B cell (primary cell): ENCODE data around the gene COLGALT1. TPM values are rescaled to one million over a fixed set of nuclear protein-coding genes. Genes with fewer than 3 reads are reported as not detected.
"Not testable (repeated sequence)": the region's sequence is repeated elsewhere in the genome, so short reads cannot be mapped to it uniquely, and the experiment has no call there.

Experiments used
- ATAC-seq: fragments of 200-7000 bp; cut with Tn5 transposase; one replicate; pipeline ENCODE4 v1.10.0; 2021; ENCODE audit warnings: low read depth, mild to moderate bottlenecking, moderate number of reproducible peaks, moderate library complexity
- CTCF ChIA-PET: fragments of 350-600 bp; sonication (Branson Sonifier 250); formaldehyde crosslinking; loops from one replicate; lab custom pipeline; 2021; ENCODE audit warnings: antibody characterized with exemption, inconsistent platforms; lab: Charles Lee
- POLR2A ChIA-PET: fragments of 350-600 bp; sonication (Branson Sonifier 250); formaldehyde crosslinking; loops from one replicate; lab custom pipeline; 2021; ENCODE audit warnings: antibody characterized with exemption; lab: Charles Lee
- DNase-seq: peaks from one replicate; pipeline ENCODE4 v3.0.0; 2013
- H2AFZ ChIP-seq: 2 replicates; pipeline ENCODE4 v1.6.1; 2012; ENCODE audit warnings: mild to moderate bottlenecking, low read depth, low read length; ENCODE audit not compliant: insufficient read depth, poor library complexity, severe bottlenecking
- H3K27ac ChIP-seq, 2 donors: 1 replicate in 1 of 2; 2 replicates in 1 of 2; pipeline ENCODE4 v1.5.1; 2012 to 2013; ENCODE audit warnings: low read length in 2 of 2, mild to moderate bottlenecking in 2 of 2, moderate library complexity in 1 of 2
- H3K27me3 ChIP-seq, 4 experiments: fragments of 200-600 bp in 1 of 4; sonication (generic) in 1 of 4; replicated peaks in 1 of 4; 1 replicate in 2 of 4; 2 replicates in 2 of 4; pipeline versions ENCODE4 v1.6.1 to v1.7.0; 2013 to 2016; ENCODE audit warnings: low read length in 3 of 4, mild to moderate bottlenecking in 2 of 4, mixed read lengths in 1 of 4, moderate library complexity in 1 of 4; ENCODE audit not compliant: insufficient read depth in 4 of 4, control insufficient read depth in 3 of 4; ENCODE audit errors: control extremely low read depth in 1 of 4
- H3K36me3 ChIP-seq, 2 experiments: replicated peaks in 1 of 2; 1 replicate in 1 of 2; 2 replicates in 1 of 2; pipeline versions ENCODE4 v1.6.1 to v1.7.1; 2013; ENCODE audit warnings: low read length in 1 of 2; ENCODE audit not compliant: insufficient read depth in 2 of 2, control insufficient read depth in 1 of 2; ENCODE audit errors: control extremely low read depth in 1 of 2, extremely low read depth in 1 of 2
- H3K4me1 ChIP-seq, 2 donors: fragments of 200-600 bp in 1 of 2; sonication (generic) in 1 of 2; 1 replicate in 1 of 2; 2 replicates in 1 of 2; pipeline versions ENCODE4 v1.5.1 to v1.6.1; 2013 to 2017; ENCODE audit warnings: low read length in 2 of 2; ENCODE audit not compliant: control insufficient read depth in 2 of 2, insufficient read depth in 2 of 2
- H3K4me2 ChIP-seq: replicated peaks from 2 replicates; pipeline ENCODE3; 2012; ENCODE audit warnings: mild to moderate bottlenecking, low read depth, low read length; ENCODE audit not compliant: poor library complexity, severe bottlenecking
- H3K4me3 ChIP-seq, 5 experiments: fragments of 200-600 bp in 1 of 5; sonication (generic) in 1 of 5; 1 replicate in 3 of 5; 2 replicates in 2 of 5; pipeline versions ENCODE4 v1.5.1 to v1.7.0; 2011 to 2016; ENCODE audit warnings: low read length in 4 of 5, mild to moderate bottlenecking in 4 of 5, low read depth in 2 of 5, control low read depth in 1 of 5, moderate library complexity in 1 of 5; ENCODE audit not compliant: insufficient read depth in 1 of 5; ENCODE audit errors: control extremely low read depth in 1 of 5, extremely low read depth in 1 of 5
- H3K79me2 ChIP-seq: fragments of 200-600 bp; sonication (generic); one replicate; pipeline ENCODE4 v1.6.0; 2016; ENCODE audit warnings: low read length; ENCODE audit not compliant: control insufficient read depth, insufficient read depth
- H3K9ac ChIP-seq: fragments of 200-600 bp; sonication (generic); 2 replicates; pipeline ENCODE4 v1.6.1; 2017; ENCODE audit warnings: mild to moderate bottlenecking, low read length, moderate library complexity
- H3K9me3 ChIP-seq, 3 donors: one replicate each; pipeline versions ENCODE4 v1.6.1 to v1.7.1; 2013; ENCODE audit warnings: low read length in 2 of 3; ENCODE audit not compliant: control insufficient read depth in 2 of 3, insufficient read depth in 1 of 3; ENCODE audit errors: control extremely low read depth in 1 of 3
- H4K20me1 ChIP-seq: 2 replicates; pipeline ENCODE4 v1.6.0; 2012; ENCODE audit warnings: mild to moderate bottlenecking, low read length; ENCODE audit not compliant: insufficient read depth, control insufficient read depth, poor library complexity, severe bottlenecking
- H3K27ac Mint-ChIP-seq: one replicate; pipeline ENCODE4 v1.8.0; 2021; ENCODE audit warnings: mixed read lengths
- H3K27me3 Mint-ChIP-seq: one replicate; pipeline ENCODE4 v1.8.0; 2021; ENCODE audit warnings: mixed read lengths
- H3K4me1 Mint-ChIP-seq: one replicate; pipeline ENCODE4 v1.8.0; 2021; ENCODE audit warnings: mixed read lengths
- H3K4me3 Mint-ChIP-seq: one replicate; pipeline ENCODE4 v1.8.0; 2021; ENCODE audit warnings: mixed read lengths
- H3K9me3 Mint-ChIP-seq: one replicate; pipeline ENCODE4 v1.8.0; 2022; ENCODE audit warnings: mixed read lengths; ENCODE audit not compliant: insufficient read depth
- EZH2 ChIP-seq: IDR thresholded peaks from 2 replicates; pipeline ENCODE4 v1.6.1; 2012; ENCODE audit warnings: borderline replicate concordance, low read depth, mild to moderate bottlenecking, moderate library complexity, low read length; ENCODE audit not compliant: insufficient read depth, poor library complexity, severe bottlenecking
- WGBS: methylation state at CpG from one replicate; pipeline ENCODE4 v1.1.5; 2013; ENCODE audit warnings: missing lambda C conversion rate; ENCODE audit not compliant: insufficient coverage; 5-methylcytosine and 5-hydroxymethylcytosine counted together
- intact Hi-C: fragments of 100-400 bp; cut with micrococcal nuclease; formaldehyde crosslinking; loops from one replicate; pipeline ENCODE4 v1.10.0; 2022
- polyA plus RNA-seq: library from polyadenylated mRNA; depleted of rRNA; stranded (reverse); fragments of >200 nt; gene quantifications from 2 replicates; pipeline ENCODE4 v1.2.3, GENCODE V29; 2012
- total RNA-seq, 2 donors: library from RNA; stranded (reverse); fragments of 120-200 nt in 1 of 2; gene quantifications; 1 replicate in 1 of 2; 2 replicates in 1 of 2; pipeline versions ENCODE4 v1.2.3 to v1.2.4, GENCODE V29; 2013 to 2022
- TF ChIP-seq, protein P1 (sequence below): fragments of 200-600 bp; IDR thresholded peaks from one replicate; pipeline ENCODE4 v1.8.0; 2022; ENCODE audit warnings: antibody characterized with exemption, mild to moderate bottlenecking

COLGALT1 gene
- total and polyA plus RNA-seq, 2 donors (not counting 1 experiment from before 2014, with no cell fraction given) = 108 to 126 TPM

GRCh38 chr19:17584132-17584531 is 28.7 kb downstream of the COLGALT1 start:
- no peak for DNase-seq
- intact Hi-C loops = no loop called here
- Histone ChIP-seq H3K79me2 (no peaks in the 10 kb centered on the region), H3K36me3 (peaks cover 0 to 29% of the 10 kb centered on the region in 2 experiments), H3K27me3 (no peaks in the 10 kb centered on the region), H3K27ac (no peak overlapping the region), H3K4me1 (peaks cover 0 to 5% of the 10 kb centered on the region in 2 donors), H3K9ac (no peak overlapping the region), H4K20me1 (peaks cover 16% of the 10 kb centered on the region), H3K4me3 (no peak overlapping the region), H3K4me2 (no peak overlapping the region), H2AFZ (no peak overlapping the region), H3K9me3 (no peaks in the 10 kb centered on the region)
- H3K9me3 Mint-ChIP-seq = no peaks in the 10 kb centered on the region
- no peak overlapping the region for H3K27ac Mint-ChIP-seq
- no peak for ATAC-seq
- ChIA-PET CTCF (interaction anchor here (1.3 kb wide), 1 partner anchor 22 kb away, joined by 3 read pairs; no protein-coding TSS in a partner anchor), POLR2A (no interaction called here)
- peaks cover 15% of the 10 kb centered on the region for H3K4me1 Mint-ChIP-seq
- H3K4me3 Mint-ChIP-seq = no peak overlapping the region
- TF ChIP-seq EZH2 = no peak
- TF ChIP-seq, protein P1, sequence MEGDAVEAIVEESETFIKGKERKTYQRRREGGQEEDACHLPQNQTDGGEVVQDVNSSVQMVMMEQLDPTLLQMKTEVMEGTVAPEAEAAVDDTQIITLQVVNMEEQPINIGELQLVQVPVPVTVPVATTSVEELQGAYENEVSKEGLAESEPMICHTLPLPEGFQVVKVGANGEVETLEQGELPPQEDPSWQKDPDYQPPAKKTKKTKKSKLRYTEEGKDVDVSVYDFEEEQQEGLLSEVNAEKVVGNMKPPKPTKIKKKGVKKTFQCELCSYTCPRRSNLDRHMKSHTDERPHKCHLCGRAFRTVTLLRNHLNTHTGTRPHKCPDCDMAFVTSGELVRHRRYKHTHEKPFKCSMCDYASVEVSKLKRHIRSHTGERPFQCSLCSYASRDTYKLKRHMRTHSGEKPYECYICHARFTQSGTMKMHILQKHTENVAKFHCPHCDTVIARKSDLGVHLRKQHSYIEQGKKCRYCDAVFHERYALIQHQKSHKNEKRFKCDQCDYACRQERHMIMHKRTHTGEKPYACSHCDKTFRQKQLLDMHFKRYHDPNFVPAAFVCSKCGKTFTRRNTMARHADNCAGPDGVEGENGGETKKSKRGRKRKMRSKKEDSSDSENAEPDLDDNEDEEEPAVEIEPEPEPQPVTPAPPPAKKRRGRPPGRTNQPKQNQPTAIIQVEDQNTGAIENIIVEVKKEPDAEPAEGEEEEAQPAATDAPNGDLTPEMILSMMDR = no peak
- WGBS = 56% methylated on average over 3 of the region's 3 CpGs
- no peaks in the 10 kb centered on the region for H3K27me3 Mint-ChIP-seq

- H3K27ac Mint-ChIP-seq = not testable (repeated sequence)
These were observed 29.9 kb downstream of the COLGALT1 start for GRCh38 chr19:17585395-17585794.

More at GRCh38 chr19:17585395-17585794, 29.9 kb downstream of the COLGALT1 start:
- H3K4me3 Mint-ChIP-seq, intact Hi-C loops, H3K4me3 ChIP-seq, H3K4me1 ChIP-seq, ATAC-seq, POLR2A ChIA-PET, H3K9me3 ChIP-seq, H3K27me3 Mint-ChIP-seq, H4K20me1 ChIP-seq, H3K4me1 Mint-ChIP-seq, H2AFZ ChIP-seq, DNase-seq, H3K27me3 ChIP-seq, H3K4me2 ChIP-seq, H3K27ac ChIP-seq, H3K9ac ChIP-seq, H3K79me2 ChIP-seq, H3K9me3 Mint-ChIP-seq: not testable (repeated sequence)
- CTCF ChIA-PET = interaction anchor here (0.6 to 1.3 kb wide), 3 partner anchors 12 to 28 kb away, joined by 3 to 5 read pairs (median 3); no protein-coding TSS in a partner anchor
- H3K36me3 ChIP-seq = peaks cover 0 to 19% of the 10 kb centered on the region in 2 experiments
- WGBS = 82% methylated on average over 4 of the region's 7 CpGs
